Measurements from ENCODE around the gene LRCH2. TPM values are rescaled to one million over a fixed set of nuclear protein-coding genes. Genes with fewer than 3 reads are reported as not detected.

LRCH2 gene
- total and polyA plus RNA-seq, 8 donors, result 0.12 to 1.0 (median 0.39) TPM

DNA sequence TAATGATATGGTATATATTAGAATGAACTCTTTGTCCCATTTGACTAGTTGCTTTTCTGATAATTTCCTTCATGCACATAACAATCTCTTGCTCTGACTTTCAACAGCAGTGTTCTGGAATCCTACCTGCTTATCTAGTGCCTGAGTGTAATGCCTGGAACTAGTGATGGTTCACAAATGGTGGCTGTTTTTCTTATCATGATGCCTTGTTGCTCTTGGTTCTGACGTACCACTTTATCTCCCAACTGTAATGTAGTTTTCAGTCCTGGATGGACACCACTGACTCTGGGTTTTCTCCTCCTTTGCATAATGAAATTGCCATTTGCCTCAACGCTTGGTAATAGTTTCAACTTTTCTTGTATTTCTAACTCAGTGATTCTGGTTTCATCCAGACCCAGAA is 30.1 kb upstream of the LRCH2 start:
- no peak for DNase-seq
- Histone ChIP-seq H3K36me3 (no peaks in the 10 kb centered on the region), H3K4me3 (no peak overlapping the region), H3K27me3 (peaks cover 0 to 32% (median 0%) of the 10 kb centered on the region in 4 donors), H3K4me1 (no peaks in the 10 kb centered on the region), H3K27ac (no peak overlapping the region), H3K9me3 (no peaks in the 10 kb centered on the region)
- FAIRE-seq, result no peak
- ATAC-seq, result no peak
- intact Hi-C loops (cut with DNase I), result no loop called here
- 71 to 77% methylated on average over 2 of the region's 2 CpGs for WGBS, 2 donors
- TF ChIP-seq, protein P1, sequence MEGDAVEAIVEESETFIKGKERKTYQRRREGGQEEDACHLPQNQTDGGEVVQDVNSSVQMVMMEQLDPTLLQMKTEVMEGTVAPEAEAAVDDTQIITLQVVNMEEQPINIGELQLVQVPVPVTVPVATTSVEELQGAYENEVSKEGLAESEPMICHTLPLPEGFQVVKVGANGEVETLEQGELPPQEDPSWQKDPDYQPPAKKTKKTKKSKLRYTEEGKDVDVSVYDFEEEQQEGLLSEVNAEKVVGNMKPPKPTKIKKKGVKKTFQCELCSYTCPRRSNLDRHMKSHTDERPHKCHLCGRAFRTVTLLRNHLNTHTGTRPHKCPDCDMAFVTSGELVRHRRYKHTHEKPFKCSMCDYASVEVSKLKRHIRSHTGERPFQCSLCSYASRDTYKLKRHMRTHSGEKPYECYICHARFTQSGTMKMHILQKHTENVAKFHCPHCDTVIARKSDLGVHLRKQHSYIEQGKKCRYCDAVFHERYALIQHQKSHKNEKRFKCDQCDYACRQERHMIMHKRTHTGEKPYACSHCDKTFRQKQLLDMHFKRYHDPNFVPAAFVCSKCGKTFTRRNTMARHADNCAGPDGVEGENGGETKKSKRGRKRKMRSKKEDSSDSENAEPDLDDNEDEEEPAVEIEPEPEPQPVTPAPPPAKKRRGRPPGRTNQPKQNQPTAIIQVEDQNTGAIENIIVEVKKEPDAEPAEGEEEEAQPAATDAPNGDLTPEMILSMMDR (IDR thresholded peaks at IDR 0.05), result no peak

DNA sequence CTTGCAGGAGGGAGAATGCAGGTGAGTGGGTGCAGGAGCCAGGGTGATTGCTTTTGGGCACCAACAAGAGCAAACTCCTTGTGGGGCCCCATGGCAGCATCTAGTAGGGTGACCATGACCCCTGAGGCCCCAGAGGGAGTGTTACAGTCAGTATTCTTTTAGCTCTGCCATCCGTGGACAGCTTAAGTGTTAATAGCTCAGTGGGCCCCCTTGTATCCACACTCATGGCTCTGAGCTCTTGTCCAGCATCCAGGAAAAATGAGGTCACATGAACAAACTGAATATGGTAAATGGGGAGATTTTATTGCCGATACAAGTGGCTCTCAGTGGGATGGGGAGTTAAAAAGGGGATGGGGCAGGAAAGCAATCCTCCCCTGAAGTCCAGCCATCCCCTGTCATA is 27.3 kb upstream of the LRCH2 start:
- H3K27ac ChIP-seq, result no peak overlapping the region
- 46 to 50% methylated on average over 2 of the region's 2 CpGs for WGBS, 2 donors
- FAIRE-seq, result no peak
- no peaks in the 10 kb centered on the region for H3K9me3 ChIP-seq
- no peak for DNase-seq
- TF ChIP-seq, protein P1 (IDR thresholded peaks at IDR 0.05), result no peak
- no peaks in the 10 kb centered on the region for H3K4me1 ChIP-seq
- no peak for ATAC-seq
- no peak overlapping the region for H3K4me3 ChIP-seq
- intact Hi-C loops (cut with DNase I), result no loop called here
- H3K27me3 ChIP-seq, result peaks cover 0 to 33% (median 1%) of the 10 kb centered on the region in 4 donors
- no peaks in the 10 kb centered on the region for H3K36me3 ChIP-seq

DNA sequence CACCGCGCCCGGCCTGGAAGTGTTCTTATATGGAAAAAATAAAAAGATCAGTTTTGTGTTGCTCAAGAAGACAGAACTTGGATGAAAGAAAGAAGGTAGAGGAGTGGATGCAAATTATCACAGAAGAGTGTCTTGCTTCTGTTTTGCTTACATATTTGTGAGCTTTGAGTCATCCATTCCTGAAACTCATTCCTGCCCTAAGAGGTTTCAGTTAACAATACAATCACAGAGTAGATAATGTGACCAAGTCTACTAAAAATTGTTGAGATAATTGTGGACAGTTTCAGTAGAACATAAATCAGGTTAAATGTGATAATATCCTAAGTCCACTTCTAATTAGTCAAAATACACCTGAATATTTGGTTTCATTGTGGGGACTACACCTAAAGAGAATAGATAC is 26.4 kb upstream of the LRCH2 start:
- H3K27me3 ChIP-seq, result peaks cover 0 to 25% (median 1%) of the 10 kb centered on the region in 4 donors
- WGBS, 2 donors, result 95 to 98% methylated on average over 3 of the region's 3 CpGs

DNA sequence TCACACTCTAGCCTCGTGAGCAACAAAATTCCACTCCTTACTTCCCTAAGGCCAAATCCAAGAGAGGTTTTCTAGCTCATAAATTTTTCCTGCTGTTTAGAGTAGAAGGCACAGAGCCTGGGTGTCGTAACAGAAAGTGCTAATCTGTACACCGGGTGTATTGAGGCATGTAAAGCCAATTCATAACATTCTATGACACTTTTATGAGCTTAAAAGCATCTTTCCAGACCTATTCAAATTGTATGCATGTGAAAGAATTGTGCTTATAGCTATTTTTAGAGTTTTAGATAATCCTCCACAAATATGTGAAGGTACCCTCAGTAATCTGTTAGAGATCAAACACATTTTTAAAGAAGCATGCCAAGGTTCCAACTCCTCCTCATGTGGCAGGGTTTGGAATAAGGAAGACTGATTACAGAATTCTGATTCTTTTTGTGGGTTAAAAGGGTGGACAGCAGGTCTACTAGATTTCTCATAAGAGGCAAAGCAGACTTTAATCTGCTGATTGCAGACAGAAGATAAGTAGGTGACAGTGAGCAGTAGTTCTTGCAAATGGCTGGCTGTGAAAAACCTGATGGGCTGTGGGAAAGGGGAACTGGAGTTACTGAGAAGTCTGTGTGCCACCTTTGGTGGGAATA is 25.5 kb upstream of the LRCH2 start:
- intact Hi-C loops (cut with DNase I), result no loop called here
- Histone ChIP-seq H3K4me3 (no peak overlapping the region), H3K9me3 (no peaks in the 10 kb centered on the region), H3K4me1 (no peaks in the 10 kb centered on the region), H3K27ac (no peak overlapping the region), H3K27me3 (peaks cover 0 to 21% (median 2%) of the 10 kb centered on the region in 4 donors), H3K36me3 (no peaks in the 10 kb centered on the region)
- DNase-seq, result no peak
- WGBS, 2 donors, result 45 to 50% methylated on average over 3 of the region's 3 CpGs
- TF ChIP-seq, protein P1 (IDR thresholded peaks at IDR 0.05), result no peak
- no peak for ATAC-seq
- FAIRE-seq, result no peak

More for the DNA sequence above, 26.4 kb upstream of the LRCH2 start:
- no peaks in the 10 kb centered on the region for H3K9me3 ChIP-seq
- intact Hi-C loops (cut with DNase I), result no loop called here
- H3K4me3 ChIP-seq, result no peak overlapping the region
- no peak for ATAC-seq
- no peak for DNase-seq
- no peaks in the 10 kb centered on the region for H3K4me1 ChIP-seq
- no peak overlapping the region for H3K27ac ChIP-seq
- TF ChIP-seq, protein P1 (IDR thresholded peaks at IDR 0.05), result no peak
- H3K36me3 ChIP-seq, result no peaks in the 10 kb centered on the region
- no peak for FAIRE-seq

DNA sequence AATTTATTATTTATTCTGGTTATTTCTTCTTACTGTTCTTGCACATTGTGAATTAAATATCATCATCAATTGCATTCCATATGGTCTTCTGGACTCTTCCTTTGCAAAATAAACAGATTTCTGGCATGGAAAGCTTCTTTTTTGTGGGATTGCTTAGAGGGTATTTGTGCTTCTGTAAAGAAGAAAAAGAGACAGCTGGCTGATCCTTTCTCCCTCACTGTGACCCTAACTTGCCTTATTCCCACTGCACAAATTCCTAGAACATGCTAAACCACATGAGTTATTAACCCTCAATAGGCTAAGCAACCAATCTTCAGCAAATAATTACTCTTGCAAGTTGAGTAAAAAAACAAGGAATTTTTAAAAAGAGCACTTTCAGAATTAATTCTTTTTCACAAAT is 23.8 kb upstream of the LRCH2 start:
- Histone ChIP-seq H3K4me3 (no peak overlapping the region), H3K27ac (no peak overlapping the region), H3K36me3 (no peaks in the 10 kb centered on the region), H3K27me3 (peaks cover 0 to 22% (median 4%) of the 10 kb centered on the region in 4 donors), H3K4me1 (no peaks in the 10 kb centered on the region), H3K9me3 (no peaks in the 10 kb centered on the region)
- intact Hi-C loops (cut with DNase I), result no loop called here
- TF ChIP-seq, protein P1 (IDR thresholded peaks at IDR 0.05), result no peak
- no peak for FAIRE-seq
- DNase-seq, result no peak
- no peak for ATAC-seq

All from pancreas (tissue), 10 donors.